ENCODE measurements around the gene SMARCA1. TPM values are rescaled to one million over a fixed set of nuclear protein-coding genes. Genes with fewer than 3 reads are reported as not detected.

The SMARCA1 gene
- total and polyA plus RNA-seq, 2 of the 13 experiments (the other 11 are each of a cell fraction or from before 2014, with no cell fraction given): 97.7 to 145 TPM

DNA sequence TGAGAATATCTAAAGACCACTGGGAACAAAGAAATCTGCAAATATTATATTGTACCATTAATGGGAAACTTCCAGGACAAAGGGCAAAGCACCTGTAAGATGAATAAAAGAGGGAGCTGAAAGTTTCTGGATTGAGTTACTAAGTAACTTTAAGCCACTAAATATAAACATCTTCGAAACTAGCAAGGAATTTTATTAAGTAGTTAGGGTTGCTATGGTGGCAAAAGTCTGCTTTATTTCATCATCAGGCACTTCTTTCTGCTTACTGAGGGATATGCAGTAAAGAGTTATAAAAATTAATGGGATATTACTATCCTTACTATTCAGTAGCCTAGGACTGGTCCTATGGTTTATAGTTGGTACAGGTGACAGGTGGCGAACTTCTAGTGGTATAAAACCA lies 33.0 kb downstream of the SMARCA1 start:
- no peak for DNase-seq (ENCODE audit: low spot score)
- WGBS (ENCODE audit: low lambda C conversion rate): 100% methylated on average over 2 of the region's 2 CpGs
- ChIA-PET POLR2A (no interaction called here), CTCF (ENCODE audit: low intra/inter-chr PET ratio, low total read pairs) (no interaction called here)
- no peak overlapping the region for H2AFZ ChIP-seq (ENCODE audit: low read length)
- no peak overlapping the region for H3K9ac ChIP-seq (ENCODE audit: insufficient read depth, low read depth, low read length)
- in situ Hi-C loops (cut with HindIII; ENCODE audit: extremely low pct_ligation_motif_present, low pct_unique_long_range_greater_than_20kb): no loop called here
- no peaks in the 10 kb centered on the region for H3K27me3 ChIP-seq (ENCODE audit: control insufficient read depth in 1 of 2, insufficient read depth in 2 of 2, low read length in 2 of 2)
- no peaks in the 10 kb centered on the region for H3K79me2 ChIP-seq (ENCODE audit: insufficient read depth, low read length)
- no peak for ATAC-seq
- H3K4me1 ChIP-seq (ENCODE audit: insufficient read depth, low read length): no peaks in the 10 kb centered on the region
- H3K4me2 ChIP-seq (ENCODE audit: low read depth, low read length): no peak overlapping the region
- no peak overlapping the region for H3K4me3 ChIP-seq (replicated peaks in 1 of 3; ENCODE audit: insufficient read depth in 1 of 3, low read depth in 2 of 3, low read length in 3 of 3)
- H3K9me3 ChIP-seq (ENCODE audit: low read length): no peaks in the 10 kb centered on the region
- H3K36me3 ChIP-seq (replicated peaks in 1 of 2; ENCODE audit: control insufficient read depth in 1 of 2, insufficient read depth in 2 of 2, low read length in 2 of 2): peaks cover 10 to 49% of the 10 kb centered on the region in 2 experiments
- no peak overlapping the region for H3K27ac ChIP-seq (ENCODE audit: extremely low read length, insufficient read depth, low read length)
- BruUV-seq (replicated peaks): no TSS peak
- FAIRE-seq: no peak
- no peak for TF ChIP-seq ZNF207 (IDR thresholded peaks at IDR 0.05; ENCODE audit: borderline replicate concordance)
- no peak for TF ChIP-seq ZEB1 (IDR thresholded peaks at IDR 0.05; ENCODE audit: insufficient replicate concordance, low read depth)
- TF ChIP-seq HOXD1 (CRISPR knock-in tag; IDR thresholded peaks at IDR 0.05): no peak
- TF ChIP-seq KAT2B (IDR thresholded peaks at IDR 0.05; ENCODE audit: borderline replicate concordance, low read depth, low read length): no peak
- no peak for TF ChIP-seq ZNF256 (CRISPR knock-in tag; conservative IDR thresholded peaks at IDR 0.05)
- no peak for TF ChIP-seq TOE1 (CRISPR knock-in tag; IDR thresholded peaks at IDR 0.05)
- no peak for TF ChIP-seq SIX1 (CRISPR knock-in tag; IDR thresholded peaks at IDR 0.05; ENCODE audit: borderline replicate concordance)
- TF ChIP-seq HHEX (CRISPR knock-in tag; IDR thresholded peaks at IDR 0.05): no peak
- TF ChIP-seq SMARCC2 (IDR thresholded peaks at IDR 0.05): no peak
- no peak for TF ChIP-seq ZFY (CRISPR knock-in tag; IDR thresholded peaks at IDR 0.05)
- TF ChIP-seq SRY (CRISPR knock-in tag; IDR thresholded peaks at IDR 0.05): no peak
- no peak for TF ChIP-seq ZNF280B (CRISPR knock-in tag; IDR thresholded peaks at IDR 0.05; ENCODE audit: borderline replicate concordance)
- TF ChIP-seq, protein P1, sequence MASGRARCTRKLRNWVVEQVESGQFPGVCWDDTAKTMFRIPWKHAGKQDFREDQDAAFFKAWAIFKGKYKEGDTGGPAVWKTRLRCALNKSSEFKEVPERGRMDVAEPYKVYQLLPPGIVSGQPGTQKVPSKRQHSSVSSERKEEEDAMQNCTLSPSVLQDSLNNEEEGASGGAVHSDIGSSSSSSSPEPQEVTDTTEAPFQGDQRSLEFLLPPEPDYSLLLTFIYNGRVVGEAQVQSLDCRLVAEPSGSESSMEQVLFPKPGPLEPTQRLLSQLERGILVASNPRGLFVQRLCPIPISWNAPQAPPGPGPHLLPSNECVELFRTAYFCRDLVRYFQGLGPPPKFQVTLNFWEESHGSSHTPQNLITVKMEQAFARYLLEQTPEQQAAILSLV (CRISPR knock-in tag; IDR thresholded peaks at IDR 0.05; ENCODE audit: borderline replicate concordance): no peak
- no peak for TF ChIP-seq GZF1 (CRISPR knock-in tag; IDR thresholded peaks at IDR 0.05)
- no peak for TF ChIP-seq TAF1 (CRISPR knock-in tag; IDR thresholded peaks at IDR 0.05)
- no peak for TF ChIP-seq WIZ (CRISPR knock-in tag; IDR thresholded peaks at IDR 0.05)
- no peak for TF ChIP-seq ZNF570 (CRISPR knock-in tag; IDR thresholded peaks at IDR 0.05; ENCODE audit: borderline replicate concordance)
- no peak for TF ChIP-seq ZNF10 (CRISPR knock-in tag; IDR thresholded peaks at IDR 0.05; ENCODE audit: borderline replicate concordance, low read depth)
- TF ChIP-seq ZBTB42 (CRISPR knock-in tag; IDR thresholded peaks at IDR 0.05): no peak
- H4K20me1 ChIP-seq (ENCODE audit: insufficient read depth, low read length): peaks cover 3% of the 10 kb centered on the region
- intact Hi-C loops (cut with micrococcal nuclease; ENCODE audit: unreplicated experiment): loop anchor here (10.0 kb wide), 1 partner anchor 54 kb away; the partner anchor contains the start of gene OCRL
